ENCODE measurements around the gene NUDCD3. TPM values are rescaled to one million over a fixed set of nuclear protein-coding genes. Genes with fewer than 3 reads are reported as not detected.
"Not testable (repeated sequence)": the region's sequence is repeated elsewhere in the genome, so short reads cannot be mapped to it uniquely, and the experiment has no call there.

Gene NUDCD3
- total RNA-seq, 1 experiment from 2014 or later: 53.4 TPM

- no peak for DNase-seq (ENCODE audit: low spot score)
Observed at GRCh38 chr7:44448922-44449583, 41.4 kb downstream of the NUDCD3 start.

GRCh38 chr7:44447874-44448425 is 42.5 kb downstream of the NUDCD3 start:
- DNase-seq (ENCODE audit: low spot score): no peak

DNA sequence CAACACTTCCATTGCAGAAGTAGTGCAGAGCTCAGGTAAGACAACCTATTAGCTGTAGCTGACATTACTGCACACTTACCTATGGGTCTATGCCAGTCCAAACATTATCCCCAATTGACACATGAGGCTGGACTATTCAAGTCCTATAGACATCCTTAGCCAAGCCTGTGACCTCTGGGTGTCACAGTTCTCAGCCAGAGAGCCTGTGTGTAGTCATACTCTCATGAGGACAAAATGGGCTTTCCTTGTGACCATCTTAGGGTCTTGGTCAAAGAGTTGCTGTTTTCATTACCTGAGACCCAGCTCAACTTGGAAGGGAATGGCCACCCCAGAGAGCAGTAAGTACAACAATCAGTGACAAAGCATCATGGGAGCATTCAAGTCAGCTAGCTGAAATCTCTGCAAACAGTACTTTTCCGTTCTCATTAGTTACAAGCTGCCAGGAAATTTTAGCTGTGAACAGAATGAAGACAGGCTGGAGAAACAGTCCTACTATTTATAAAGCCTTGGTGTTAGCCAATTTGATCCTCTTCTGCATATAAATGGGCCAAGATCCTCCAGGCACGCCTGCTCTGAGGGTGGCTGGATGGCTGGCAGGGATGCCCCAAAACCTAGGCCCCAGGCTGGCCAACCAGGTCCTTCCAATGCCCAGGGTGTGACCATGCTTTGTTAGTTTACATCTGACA is 44.3 kb downstream of the NUDCD3 start:
- DNase-seq (ENCODE audit: low spot score): no peak

GRCh38 chr7:44441079-44441478 is 49.4 kb downstream of the NUDCD3 start:
- no peak for DNase-seq (ENCODE audit: low spot score)

- no peak for DNase-seq (ENCODE audit: low spot score)
Observed at GRCh38 chr7:44440577-44441078, 49.8 kb downstream of the NUDCD3 start.

- DNase-seq (ENCODE audit: low spot score): no peak
Observed at GRCh38 chr7:44439926-44440325, 50.5 kb downstream of the NUDCD3 start.

GRCh38 chr7:44438816-44439215 is 51.6 kb downstream of the NUDCD3 start:
- no peak for DNase-seq (ENCODE audit: low spot score)

DNA sequence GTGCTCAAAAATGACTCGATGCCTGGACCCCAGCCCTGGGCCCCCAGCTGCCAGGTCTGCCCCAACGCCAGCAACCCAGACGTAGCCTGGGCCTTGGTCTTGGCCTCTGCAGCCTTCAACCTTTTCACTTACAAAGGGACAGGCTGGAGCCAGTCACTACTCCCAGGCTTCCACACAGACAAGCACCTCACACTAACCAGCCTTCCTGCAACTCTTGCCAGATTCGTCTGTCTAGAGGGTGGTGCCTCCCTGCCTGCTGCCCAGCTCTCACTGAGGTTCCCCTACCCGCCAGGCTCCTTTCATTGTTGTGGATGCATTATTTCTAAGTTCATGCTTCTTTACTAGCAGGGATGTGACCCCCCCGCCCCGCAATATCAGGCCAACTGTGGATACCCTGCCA is 56.3 kb downstream of the NUDCD3 start:
- no peak for DNase-seq (ENCODE audit: low spot score)

DNA sequence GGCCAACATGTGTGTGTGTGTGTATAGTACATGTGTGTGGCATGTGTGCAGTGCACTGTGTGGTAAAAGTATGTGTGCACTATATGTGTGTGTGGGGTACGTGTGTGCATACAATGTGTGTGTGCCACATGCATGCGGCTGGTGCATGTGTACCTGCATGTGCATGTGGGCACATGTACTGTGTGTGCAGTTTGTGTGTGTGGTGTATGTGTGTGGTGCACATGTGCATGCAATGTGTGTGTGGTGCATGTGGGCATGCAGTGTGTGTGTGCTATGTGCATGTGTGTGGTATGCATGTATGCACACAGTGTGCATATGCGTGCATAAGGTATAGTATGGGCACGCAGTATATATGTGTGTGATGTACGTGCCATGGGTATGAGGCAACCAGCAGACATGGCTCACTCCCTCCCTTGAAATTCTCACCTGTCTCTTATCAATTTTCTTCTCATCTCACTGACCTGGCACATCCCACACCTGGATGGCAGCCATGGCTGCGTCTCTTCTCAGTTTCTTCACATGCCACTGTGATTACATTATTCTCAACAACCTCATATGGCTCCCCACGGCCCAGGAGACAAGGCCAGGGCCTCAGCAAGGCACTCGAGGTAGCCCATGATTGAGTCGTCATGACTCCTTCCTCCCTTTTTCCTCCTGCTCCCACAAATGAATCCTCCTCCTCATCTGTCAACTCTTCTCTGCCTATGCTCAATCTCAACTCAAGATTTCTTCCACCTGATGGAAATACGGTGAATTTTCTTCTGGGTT is 57.0 kb downstream of the NUDCD3 start:
- no peak for DNase-seq (ENCODE audit: low spot score)

GRCh38 chr7:44432381-44432977 is 58.0 kb downstream of the NUDCD3 start:
- no peak for DNase-seq (ENCODE audit: low spot score)

DNA sequence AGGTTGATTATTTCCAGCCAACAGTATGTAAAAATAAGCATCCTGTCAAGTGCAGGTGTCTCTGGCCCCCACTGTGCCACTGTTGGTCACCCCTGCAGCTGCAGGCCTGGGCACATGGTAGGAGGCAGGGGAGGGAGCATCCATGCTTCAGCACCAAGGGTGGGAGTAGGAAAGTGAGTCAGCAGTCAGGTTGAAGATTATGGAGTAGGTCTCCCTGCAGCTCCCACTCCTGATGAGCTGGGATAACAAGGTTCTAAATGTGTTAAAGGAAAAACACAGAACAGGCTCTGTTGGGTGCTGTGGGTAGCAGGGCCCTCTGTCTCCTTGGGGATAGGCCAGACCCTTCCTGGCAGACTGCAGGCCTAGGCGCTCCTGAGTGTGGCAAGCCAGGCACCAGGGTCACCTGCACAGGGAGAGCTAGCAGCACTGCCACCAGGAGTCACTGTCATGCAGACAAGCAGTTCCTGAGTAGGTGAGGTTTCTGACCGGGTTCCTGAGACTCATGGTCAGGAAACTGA is 59.3 kb downstream of the NUDCD3 start:
- peak; percentile 43 for DNase-seq (ENCODE audit: low spot score)

- no peak for DNase-seq (ENCODE audit: low spot score)
Observed at GRCh38 chr7:44430054-44430453, 60.4 kb downstream of the NUDCD3 start.

- DNase-seq (ENCODE audit: low spot score): not testable (repeated sequence)
Observed at GRCh38 chr7:44424762-44425161, 65.7 kb downstream of the NUDCD3 start.

DNA sequence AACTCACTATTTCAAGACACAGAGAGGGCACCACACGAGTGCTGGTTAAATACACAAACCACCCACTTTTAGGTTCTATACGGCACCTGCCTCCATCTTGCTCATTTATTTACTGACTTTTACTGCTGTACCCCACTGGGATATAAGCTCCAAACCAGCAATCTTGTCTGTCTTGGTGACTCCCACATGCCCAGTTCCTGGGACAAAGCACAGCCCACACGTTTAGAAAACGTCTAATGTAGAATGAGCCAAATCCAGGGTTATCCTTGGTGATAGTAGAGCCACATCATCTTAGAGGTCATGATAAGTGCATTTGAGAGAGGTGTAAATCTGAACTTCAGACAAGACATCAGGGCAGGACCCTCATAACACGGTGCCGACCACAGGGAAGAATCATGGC is 73.5 kb downstream of the NUDCD3 start:
- no peak for DNase-seq (ENCODE audit: low spot score)

GRCh38 chr7:44415510-44415909 is 74.9 kb downstream of the NUDCD3 start:
- no peak for DNase-seq (ENCODE audit: low spot score)

GRCh38 chr7:44415047-44415446 is 75.4 kb downstream of the NUDCD3 start:
- DNase-seq (ENCODE audit: low spot score): no peak

GRCh38 chr7:44411306-44411705 is 79.2 kb downstream of the NUDCD3 start:
- DNase-seq (ENCODE audit: low spot score): no peak

GRCh38 chr7:44408596-44408995 is 81.9 kb downstream of the NUDCD3 start:
- DNase-seq (ENCODE audit: low spot score): no peak

DNA sequence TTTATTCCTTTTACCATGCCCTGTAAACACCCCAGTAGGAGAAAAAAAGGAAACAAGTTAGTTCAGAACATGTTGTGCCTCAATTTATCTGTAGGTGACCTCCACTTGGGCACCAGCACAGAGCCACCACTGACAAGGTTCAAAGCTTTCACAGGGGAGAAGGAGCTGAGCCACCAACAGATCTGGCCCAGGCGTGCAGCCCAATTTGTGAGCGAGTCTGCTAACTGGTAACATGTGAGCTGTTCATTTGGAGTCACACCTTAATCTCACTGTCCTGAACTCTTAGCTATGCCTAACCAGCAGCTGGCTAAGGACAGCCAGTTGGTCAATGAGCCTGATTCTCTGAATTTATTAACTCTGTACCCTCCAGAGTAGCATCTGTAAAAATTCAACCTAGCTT is 86.7 kb downstream of the NUDCD3 start:
- DNase-seq (ENCODE audit: low spot score): no peak

DNA sequence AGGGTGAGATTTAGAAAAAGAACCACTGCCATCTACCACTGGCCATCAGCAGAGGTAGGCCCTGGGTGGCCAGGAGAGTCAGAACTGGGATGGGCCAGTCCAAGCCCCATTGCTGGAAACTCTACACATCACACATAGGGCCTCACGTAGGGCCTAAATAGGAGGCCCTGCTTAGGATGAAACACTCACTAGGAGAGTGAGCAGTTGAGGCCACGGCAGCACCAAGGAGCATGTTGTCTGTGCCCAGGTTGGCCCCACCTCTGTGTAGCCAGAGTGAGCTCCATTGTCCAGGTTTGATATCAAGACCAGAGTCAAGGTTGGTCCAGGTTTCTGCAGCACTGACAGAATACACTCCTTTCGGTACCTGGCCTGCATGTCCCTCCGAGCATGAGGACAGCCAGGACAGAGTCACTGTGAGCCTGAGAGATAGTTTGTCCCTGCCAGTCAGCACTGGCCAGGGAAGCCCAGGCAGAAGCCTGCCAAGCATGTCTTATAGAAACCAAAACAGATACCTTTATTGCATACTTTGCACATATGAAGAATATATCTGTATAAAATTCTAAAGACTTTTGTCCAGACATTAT is 87.2 kb downstream of the NUDCD3 start:
- no peak for DNase-seq (ENCODE audit: low spot score)

- DNase-seq (ENCODE audit: low spot score): no peak
Observed at GRCh38 chr7:44402401-44403060, 87.9 kb downstream of the NUDCD3 start.

All from HT-29 (cell line).